HG03469 (cell line): ENCODE measurements around the gene KIF27.
"Not testable (repeated sequence)": the region's sequence is repeated elsewhere in the genome, so short reads cannot be mapped to it uniquely, and the experiment has no call there.

Source experiments
- ATAC-seq: cut with Tn5 transposase; IDR thresholded peaks from one replicate; pipeline ENCODE4 v1.9.1; 2021; ENCODE audit warnings: mild to moderate bottlenecking, moderate library complexity, moderate number of reproducible peaks; ENCODE audit not compliant: unreplicated experiment

KIF27 gene

DNA sequence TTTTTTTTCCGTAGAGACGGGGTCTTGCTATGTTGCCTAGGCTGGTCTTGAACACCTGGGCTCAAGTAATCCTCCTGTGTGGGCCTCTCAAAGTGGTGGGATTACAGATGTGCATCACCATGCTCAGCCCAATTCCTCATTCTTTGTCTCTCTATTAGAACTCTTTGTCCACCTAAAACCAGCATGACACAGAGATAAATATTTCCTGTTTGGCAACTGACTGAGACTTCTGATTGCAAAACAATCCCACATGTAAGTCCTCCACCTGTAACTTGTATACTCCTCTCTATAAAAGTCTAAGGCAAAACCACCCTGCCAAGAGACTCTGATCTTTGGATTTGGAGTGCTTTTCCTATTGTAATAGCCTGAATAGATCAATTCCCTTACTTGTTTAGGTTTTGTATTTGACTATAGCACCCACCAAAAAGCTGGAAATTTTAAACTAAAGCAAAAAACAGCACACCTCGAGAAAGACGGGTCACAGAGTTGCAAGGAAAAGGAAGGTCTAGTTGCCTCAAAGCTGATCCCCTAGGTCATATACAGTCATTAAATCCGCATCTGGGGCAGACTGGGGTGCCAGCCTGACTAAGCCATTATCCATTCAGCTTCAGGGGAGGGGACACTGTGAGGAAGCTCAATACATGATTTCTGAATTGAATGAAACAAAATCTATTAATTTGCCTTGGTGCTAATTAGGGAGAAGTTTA, 13.5 kb upstream of the KIF27 start:
- no peak for ATAC-seq

DNA sequence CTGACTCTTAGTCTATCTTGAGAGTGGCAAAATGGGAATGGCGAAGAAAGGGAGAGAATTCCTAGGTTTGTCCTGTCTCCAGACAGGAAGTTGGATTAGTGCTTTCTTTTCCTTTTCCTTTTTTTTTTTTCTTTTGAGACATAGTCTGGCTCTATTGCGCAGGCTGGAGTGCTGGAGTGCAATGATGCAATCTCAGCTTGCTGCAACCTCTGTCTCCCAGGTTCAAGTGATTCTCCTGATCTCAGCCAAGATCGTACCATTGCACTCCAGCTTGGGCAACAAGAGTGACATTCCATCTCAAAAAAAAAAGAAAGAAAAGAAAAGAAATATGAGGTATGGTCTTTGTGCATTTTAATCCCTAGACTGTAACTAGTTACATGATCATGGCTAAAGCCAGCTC, 12.6 kb upstream of the KIF27 start:
- no peak for ATAC-seq

DNA sequence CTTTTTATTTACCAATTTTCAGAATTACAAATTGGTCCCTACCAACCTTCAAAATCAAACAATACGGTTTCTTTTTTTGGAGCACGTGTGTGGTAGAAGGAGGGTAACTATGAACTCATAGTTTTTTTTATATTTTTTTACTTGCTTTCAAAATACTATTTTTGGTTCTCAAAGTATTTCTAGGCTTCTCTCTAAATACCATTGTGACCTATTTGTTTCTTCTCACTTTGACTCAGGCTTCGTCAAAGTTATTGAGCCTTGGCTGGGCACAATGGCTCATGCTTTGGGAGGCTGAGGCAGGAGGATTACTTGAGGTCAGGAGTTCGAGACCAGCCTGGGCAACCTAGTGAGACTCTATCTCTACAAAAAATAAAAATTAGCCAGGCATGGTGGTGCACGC, 11.6 kb upstream of the KIF27 start:
- ATAC-seq: no peak

GRCh38 chr9:83932011-83932410, 10.8 kb upstream of the KIF27 start:
- no peak for ATAC-seq

- ATAC-seq: no peak
These were observed 9.6 kb upstream of the KIF27 start for GRCh38 chr9:83930881-83931280.

- ATAC-seq: no peak
These were observed 6.4 kb upstream of the KIF27 start for GRCh38 chr9:83927591-83927990.

DNA sequence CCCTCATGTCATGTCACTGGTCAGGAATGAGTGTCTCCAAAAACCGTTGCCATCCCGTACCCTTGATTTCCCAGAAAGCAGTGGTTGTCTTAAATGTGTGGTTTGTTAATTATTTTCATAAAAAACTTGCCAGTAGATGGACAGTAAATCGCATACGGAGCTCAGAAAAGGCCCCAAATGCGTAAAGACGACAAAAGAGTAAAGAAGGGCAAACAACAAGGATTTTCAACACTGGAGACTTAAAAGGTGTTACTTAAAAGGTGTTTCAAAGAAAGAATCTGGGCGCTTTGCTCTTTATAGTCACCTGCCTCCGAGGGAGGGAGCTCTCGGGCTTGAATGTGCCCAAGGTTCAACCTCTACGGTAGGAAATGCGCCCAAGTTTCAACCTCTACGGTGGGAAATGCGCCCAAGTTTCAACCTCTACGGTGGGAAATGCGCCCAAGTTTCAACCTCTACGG, 734 bp downstream of the KIF27 start:
- ATAC-seq: peak; percentile 3

DNA sequence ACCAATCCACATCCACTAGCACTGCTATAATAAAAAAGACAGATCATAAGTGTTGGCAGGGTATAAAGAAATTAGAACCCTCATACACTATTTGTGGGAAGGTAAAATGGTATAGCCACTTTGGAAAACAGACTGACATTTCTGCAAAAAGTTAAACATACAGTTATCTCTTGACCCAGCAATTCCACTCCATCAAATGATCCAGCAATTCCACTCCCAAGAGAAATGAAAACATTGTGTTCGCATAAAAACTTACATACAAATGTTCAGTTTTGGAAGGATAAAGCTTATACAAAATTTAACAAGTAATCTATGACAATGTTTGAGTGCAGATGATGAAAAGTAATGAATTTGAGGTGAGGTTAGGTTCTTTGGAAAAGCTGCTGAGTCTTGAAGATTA, 2.1 kb downstream of the KIF27 start:
- no peak for ATAC-seq

- ATAC-seq: not testable (repeated sequence)
These were observed 9.0 kb downstream of the KIF27 start for GRCh38 chr9:83912194-83912593.

DNA sequence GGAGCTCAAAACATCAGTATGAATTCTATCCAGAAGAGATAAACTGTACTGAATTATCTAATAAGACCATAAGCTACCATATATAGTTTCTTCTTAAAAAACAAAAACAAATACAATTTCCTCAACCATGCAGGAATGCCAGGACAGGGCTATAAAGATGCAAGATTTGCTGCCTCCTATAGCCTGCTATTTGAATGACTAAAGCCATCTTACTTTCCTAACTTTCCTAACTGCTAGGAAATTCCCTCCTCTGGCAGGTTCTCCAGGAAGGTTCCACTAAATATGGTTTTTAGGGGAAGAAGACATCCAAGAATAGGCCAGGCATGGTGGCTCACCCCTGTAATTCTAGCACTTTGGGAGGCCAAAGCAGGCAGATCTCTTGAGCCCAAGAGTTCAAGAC, 15.1 kb downstream of the KIF27 start:
- ATAC-seq: no peak

GRCh38 chr9:83900615-83901014, 20.6 kb downstream of the KIF27 start:
- not testable (repeated sequence) for ATAC-seq

DNA sequence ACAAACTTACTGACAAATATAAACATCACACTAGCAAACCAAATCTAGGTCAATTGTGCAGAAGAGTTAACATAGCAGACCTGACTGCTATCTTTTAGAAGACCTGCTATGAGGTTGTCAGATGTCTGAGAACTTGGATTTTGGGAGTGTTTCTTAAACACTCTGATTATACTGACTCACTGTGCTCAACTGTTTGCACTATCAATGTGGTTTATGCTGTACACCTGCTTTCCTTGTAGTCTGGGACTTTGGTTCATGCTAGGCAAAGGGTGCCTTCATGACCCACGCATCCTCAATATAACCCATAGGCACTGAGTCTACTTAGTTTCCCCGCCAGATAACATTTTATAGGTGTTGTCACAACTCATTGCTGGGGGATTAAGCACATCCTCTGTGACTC, 26.9 kb downstream of the KIF27 start:
- not testable (repeated sequence) for ATAC-seq

DNA sequence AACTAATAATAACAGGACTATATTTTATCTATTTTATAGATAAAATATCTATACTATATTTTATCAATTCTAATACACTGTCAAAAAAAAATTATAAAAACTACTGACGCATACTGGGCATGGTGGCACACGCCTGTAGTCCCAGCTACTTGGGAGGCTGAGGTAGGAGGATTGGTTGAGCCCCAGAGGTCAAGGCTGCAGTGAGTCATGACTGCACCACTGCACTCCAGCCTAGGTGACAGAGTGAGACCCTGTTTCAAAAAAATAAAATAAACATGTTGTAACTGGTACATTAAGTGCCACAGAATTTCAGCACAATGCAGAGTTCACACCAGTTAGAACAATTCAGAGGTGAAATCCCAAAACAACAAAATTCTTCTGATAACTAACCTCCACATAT, 34.7 kb downstream of the KIF27 start:
- not testable (repeated sequence) for ATAC-seq

DNA sequence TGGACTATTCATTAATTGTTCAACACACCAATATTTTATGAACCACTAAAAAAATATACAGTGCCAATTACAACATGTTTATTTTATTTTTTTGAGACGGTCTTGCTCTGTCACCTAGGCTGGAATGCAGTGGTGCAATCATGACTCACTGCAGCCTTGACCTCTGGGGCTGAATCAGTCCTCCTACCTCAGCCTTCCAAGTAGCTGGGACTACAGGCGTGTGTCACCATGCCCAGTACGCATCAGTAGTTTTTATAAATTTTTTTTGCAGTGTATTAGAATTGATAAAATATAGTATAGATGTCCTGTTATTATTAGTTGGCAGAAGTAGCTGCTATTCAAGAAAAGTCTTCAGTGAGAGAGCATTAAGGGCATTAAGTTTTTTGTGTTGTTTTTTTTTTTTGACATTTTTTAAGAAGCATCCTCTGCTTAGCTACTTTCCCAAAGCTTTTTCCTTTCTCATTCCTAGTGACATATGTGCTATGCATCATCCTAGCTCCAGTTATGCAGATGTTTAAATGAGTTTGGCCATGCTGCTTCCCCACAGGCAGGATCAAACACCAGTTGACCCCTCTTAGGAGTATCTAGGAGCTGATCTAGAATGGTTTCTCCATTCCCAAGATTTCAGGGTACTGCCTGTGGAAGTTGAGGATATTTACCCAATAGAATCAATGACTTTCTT, 35.5 kb downstream of the KIF27 start:
- ATAC-seq: not testable (repeated sequence)

- not testable (repeated sequence) for ATAC-seq
These were observed 39.4 kb downstream of the KIF27 start for GRCh38 chr9:83881687-83882408.

DNA sequence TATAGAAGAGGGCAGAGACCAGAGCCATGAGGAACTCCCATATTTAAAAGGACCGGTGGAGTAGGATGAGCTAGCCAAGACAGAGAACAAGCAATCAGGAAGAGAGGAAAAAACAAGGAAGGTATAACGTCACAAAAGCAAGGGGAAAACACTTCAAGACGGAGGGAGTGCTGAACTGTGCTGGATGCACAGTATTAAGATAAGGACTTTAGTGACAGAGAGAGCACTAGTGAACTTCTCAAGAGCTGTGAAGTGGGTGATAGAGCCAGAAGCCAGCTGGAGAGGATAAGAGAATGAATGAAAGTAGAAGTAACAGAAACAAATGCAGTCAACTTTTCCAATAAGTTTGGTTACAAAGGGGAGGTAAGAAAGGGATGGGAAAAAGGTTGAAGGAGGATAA, 45.7 kb downstream of the KIF27 start:
- ATAC-seq: not testable (repeated sequence)

- not testable (repeated sequence) for ATAC-seq
These were observed 71.3 kb downstream of the KIF27 start for GRCh38 chr9:83849895-83850294.

DNA sequence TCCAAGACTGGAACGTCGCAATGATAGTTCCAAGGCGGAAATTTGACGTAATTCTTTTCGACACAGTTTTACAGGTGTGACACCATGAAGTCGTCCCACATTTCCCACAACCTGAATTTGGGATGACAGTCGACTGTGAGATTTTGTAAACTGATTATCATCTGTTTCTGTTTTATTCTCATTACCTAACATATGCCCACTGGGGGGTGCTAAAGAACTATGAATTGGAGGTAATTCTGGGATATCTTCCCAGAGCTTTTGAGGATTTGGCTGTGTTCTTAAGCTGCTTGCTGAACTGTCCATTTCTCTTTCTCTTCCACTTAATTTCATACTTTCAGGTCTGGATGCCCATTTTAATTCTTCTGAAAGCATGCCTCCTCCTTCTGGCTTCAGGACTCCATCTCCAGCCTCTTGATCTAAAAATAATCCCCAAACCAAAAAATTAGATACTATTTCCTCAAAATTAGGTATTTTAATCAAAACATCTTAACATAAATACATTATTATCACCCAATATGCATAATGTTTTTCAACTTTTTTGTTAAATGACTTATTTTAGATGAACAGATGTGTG, 84.1 kb downstream of the KIF27 start:
- ATAC-seq: not testable (repeated sequence)

- not testable (repeated sequence) for ATAC-seq
These were observed 90.7 kb downstream of the KIF27 start for GRCh38 chr9:83830426-83831071.

DNA sequence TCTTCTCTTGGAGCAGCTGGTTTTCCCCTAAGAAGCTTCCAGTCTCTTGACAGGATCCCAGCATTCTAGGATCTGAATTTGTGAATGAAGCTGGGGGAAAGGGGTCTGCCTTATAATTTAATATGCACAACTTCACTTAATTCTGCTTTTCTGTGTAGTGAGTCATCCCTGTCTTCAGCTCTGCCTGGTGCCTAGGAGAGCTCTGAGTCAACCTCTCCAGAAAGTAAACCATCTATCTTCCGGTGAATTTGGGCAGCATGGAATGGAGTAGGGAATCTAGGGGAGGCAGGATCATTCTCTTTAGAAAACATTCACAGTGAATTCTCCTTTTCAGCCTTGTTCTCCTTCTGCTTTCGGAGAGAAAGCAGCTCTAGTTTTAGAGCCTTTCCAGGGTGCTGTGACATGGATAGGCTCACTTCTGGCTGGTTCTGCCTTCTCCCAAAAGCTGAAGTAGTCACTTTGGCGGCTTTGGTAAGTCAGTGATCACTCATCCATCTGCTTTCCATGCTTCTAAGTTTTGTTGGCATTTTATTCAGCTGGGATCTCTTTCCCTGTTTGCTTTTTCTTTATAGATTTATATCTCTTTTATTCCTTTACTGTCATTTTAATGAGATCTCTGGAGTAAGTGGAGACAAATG, 96.1 kb downstream of the KIF27 start:
- ATAC-seq: not testable (repeated sequence)
